Skin epidermis (tissue), 12 donors: ENCODE data around the gene TWIST2.
A peak's percentile ranks its signal among the peaks of the same experiment; 100 is the strongest.

Experiments
- H3K27ac ChIP-seq, 21 experiments: fragments of 200-600 bp; sonication (generic) in 11 of 21; one replicate each; pipeline ENCODE4 v1.5.0; 2020; ENCODE audit warnings: mild to moderate bottlenecking in 3 of 21, inconsistent platforms in 2 of 21, moderate library complexity in 2 of 21
- H3K4me3 ChIP-seq, 7 experiments: fragments of 200-600 bp; sonication (generic) in 2 of 7; one replicate each; pipeline ENCODE4 v1.5.0; 2020; ENCODE audit warnings: inconsistent platforms in 2 of 7, mild to moderate bottlenecking in 2 of 7, moderate library complexity in 1 of 7

The TWIST2 gene

DNA sequence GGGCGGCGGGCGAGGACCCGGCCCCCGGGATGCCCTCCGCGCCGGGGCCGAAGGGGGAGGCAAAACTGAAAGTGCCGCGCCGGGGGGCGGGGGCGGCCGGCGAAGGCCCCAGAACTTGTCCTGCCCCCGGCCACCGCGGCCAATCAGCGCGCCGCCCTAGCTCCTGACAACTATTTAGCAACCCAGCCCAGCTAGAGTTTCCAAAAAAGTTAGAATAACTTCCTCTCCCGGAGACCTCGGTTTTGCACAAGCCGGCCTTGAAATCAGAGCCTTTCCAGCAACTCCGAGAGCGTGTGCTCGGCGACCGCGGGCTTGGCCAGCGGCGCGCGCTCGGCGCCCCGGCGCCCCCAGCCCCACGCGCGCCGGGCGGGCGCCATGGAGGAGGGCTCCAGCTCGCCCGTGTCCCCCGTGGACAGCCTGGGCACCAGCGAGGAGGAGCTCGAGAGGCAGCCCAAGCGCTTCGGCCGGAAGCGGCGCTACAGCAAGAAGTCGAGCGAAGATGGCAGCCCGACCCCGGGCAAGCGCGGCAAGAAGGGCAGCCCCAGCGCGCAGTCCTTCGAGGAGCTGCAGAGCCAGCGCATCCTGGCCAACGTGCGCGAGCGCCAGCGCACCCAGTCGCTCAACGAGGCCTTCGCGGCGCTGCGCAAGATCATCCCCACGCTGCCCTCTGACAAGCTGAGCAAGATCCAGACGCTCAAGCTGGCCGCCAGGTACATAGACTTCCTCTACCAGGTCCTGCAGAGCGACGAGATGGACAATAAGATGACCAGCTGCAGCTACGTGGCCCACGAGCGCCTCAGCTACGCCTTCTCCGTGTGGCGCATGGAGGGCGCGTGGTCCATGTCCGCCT is at the start of gene TWIST2:
TSS of gene TWIST2 (plus strand) at position 245 of the 850 bp plus-strand sequence. CDS start at position 376, 131 bp downstream.
- H3K4me3 ChIP-seq, result peak within 1 kb of the TSS; percentile 37 to 53 (median 40)
- H3K27ac ChIP-seq, result peak within 1 kb of the TSS; percentile 28 to 94 (median 83)

DNA sequence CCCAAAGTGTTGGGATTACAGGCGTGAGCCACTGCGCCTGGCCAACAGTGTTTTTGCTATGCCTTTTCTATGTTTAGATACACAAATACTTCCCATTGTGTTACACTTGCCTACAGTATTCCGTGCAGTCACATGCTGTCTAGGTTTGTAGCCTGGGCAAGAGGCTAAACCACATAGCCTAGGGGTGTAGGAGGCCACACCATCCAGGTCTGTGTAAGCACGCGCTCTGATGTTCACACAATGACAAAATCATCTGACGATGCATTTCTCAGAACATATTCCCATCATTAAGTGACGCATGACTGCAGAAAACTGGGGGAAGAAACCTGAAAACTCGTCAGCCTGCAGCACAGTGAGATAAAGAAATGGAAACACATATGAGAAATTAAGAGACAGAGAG is 46.1 kb upstream of the TWIST2 start:
- Histone ChIP-seq H3K27ac (no peak overlapping the region), H3K4me3 (no peak overlapping the region)

DNA sequence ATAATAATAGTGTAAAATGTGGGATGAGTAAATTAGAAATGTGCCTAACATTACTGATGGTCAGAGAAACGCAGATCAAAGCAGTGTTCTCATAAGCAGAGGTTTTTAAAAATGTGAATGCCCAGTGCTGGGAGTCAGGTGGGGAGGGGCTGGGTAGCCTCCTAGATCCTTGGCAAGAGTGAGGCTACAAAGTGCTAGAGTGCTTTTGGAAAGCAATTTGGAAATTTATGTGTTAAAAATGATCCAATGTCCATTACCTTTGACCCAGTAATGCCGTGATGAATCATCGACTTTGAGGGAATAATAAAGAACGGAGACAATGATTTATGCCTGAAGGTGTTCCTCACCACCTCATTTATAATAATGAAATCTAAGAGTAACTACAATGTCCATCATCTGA is 44.9 kb upstream of the TWIST2 start:
- Histone ChIP-seq H3K4me3 (no peak overlapping the region), H3K27ac (no peak overlapping the region)

DNA sequence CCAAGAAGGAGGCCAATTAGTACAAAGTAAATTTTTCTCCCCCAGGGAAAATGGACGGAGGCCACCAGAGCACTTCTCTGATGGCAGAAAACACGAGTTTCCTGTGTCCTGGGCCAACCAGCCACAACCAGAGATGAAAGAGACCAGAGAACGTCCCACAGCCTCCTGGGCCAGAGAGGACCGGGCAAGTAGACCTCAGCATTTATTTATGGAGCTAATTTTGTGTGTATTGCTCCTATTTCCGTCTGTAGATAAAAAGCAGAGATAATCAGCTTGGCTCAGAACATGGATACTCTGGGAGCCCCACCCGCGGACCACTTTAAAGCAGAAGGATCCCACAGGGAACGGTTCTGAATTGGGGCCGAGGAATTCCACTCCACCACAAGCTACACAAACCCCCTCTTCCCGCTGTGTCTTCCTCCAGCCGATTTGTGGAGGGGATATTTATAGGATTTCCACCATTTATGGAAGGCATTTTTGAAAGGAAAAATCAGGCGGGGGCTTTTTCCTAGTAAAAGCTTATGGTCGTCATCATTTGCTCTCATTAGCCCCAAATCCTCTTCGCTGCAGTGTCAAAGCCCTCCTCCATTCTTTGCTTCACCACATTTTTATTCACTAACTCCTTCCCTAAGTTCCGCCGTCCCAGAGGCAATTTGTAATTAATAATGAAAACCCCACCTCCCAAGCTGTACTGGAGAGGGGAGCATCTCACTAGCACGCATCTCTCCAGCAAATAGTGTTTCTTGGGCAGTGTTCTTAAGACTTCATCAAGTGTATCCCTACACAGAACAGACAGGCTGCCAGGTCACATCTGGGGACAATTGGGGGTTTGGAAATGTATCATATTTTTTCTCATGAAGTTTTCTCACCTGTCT is 43.7 kb upstream of the TWIST2 start:
- Histone ChIP-seq H3K4me3 (no peak overlapping the region), H3K27ac (peak overlapping the region in 2 of 21 experiments; percentile 47 to 54)

DNA sequence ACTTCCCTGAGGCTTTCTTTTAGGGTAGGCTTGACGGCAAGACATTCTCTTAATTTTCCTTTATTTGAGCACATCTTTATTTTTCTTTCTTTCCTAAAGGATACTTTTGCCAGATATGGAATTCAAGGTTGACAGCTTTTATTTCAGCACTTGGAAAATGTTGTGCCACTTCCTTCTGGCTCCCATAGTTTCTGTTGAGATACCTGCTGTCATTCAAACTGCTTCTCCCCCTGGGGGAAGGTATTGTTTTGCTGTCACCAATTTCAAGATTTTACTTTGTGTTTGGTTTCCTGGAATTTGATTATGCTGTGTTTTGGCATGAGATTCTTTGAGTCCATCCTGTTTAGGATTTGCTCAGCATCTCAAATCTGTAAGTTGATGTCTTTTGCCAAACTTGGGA is 39.1 kb upstream of the TWIST2 start:
- H3K4me3 ChIP-seq, result no peak overlapping the region
- H3K27ac ChIP-seq, result no peak overlapping the region

DNA sequence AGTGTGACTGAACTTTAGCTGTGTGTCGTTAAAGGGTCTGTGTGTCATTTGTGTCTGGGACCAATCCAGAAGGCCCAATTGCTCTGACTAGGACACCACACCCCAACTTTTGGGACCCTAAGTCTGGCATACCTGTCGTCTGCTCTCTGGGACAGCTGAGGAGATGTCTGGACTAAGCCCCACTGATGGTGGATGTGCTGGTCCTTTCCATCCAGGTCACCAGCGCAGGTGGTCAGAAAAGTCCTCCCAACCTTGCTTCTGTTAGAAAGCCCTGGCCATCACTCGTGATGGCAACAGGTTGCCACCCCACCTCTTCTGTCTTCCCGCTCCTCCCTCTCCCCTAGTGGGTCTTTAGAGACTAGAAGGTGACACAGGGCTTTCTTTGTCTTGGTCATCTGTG is 37.6 kb upstream of the TWIST2 start:
- peak overlapping the region in 1 of 21 experiments; percentile 60 for H3K27ac ChIP-seq
- no peak overlapping the region for H3K4me3 ChIP-seq

DNA sequence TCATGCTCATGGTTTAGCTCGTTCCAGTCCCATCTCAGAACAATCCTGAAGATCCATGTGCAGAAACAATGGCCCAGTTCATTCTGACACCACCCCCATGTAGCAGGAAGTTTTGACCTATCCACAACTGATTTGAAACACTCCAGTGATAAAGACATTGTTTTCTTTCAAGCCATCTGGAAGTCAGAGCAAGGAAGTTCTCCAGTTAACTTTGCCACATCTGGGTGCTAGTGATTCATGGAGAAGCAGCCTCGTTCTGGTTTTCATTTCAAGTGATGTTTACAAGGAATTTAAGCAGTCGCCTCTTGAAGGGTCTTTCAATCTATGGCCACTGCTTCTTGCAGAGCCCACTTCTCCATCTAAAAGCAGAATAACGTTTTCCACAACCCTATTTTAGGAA is 36.6 kb upstream of the TWIST2 start:
- Histone ChIP-seq H3K27ac (peak overlapping the region in 6 of 21 experiments; percentile 21 to 60 (median 48)), H3K4me3 (no peak overlapping the region)

DNA sequence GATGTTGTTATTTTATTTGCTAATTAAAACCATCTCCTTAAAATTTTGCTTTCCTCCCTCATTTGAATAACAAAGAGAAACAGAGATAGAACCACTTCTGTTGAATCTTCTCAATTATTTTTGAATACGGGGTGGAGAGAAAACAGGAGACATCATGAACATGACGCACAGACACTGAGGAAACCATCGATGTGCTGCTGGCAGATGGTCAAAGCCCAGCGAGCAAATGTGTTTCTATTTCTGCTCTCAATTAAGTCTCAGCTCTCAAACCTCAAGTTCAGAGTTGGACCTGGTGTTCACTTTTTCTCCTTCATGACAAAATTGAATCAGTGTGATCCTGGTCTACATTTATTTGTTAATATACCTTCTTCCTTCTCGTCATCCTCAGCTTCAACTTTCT is 36.1 kb upstream of the TWIST2 start:
- Histone ChIP-seq H3K27ac (peak overlapping the region in 4 of 21 experiments; percentile 28 to 60 (median 52)), H3K4me3 (no peak overlapping the region)

DNA sequence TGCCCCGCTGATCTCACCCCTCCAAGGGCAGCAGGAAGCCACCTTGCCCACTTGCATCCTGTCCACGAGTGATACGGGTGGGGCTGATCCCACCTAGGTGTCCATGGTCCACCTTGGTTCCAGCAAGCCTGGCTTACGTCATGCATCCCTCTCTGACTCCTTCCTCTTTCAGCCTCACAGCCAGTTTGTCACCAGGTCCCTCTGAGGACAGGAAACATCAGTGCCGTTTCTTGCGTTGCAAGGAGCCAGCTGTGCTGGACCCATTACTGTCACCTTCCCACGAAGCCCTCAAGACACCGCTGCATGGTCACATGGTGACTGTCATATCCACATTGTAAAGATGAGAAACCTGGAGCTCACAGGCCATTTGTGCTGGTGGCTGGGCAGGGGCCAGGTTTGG is 34.8 kb upstream of the TWIST2 start:
- Histone ChIP-seq H3K27ac (no peak overlapping the region), H3K4me3 (no peak overlapping the region)

DNA sequence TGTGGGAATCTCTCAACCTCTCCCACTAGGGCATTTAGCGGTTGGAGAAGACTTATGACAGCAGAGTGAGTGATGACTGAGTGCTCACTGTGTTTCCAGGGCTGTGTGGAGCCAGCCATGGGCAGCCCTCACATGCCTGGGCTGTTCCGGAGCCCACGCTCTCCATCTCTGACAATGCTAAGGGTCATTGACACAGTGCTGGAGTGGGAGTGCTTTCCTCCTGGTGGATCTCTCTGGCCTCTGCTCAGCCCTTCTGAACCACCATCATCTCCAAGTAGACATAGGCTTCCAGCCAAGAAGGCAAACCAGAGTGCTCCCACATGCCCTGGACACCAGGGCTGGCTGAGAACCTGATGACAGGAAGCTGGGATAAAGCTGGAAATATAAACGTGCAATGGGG is 33.1 kb upstream of the TWIST2 start:
- H3K4me3 ChIP-seq, result no peak overlapping the region
- no peak overlapping the region for H3K27ac ChIP-seq

DNA sequence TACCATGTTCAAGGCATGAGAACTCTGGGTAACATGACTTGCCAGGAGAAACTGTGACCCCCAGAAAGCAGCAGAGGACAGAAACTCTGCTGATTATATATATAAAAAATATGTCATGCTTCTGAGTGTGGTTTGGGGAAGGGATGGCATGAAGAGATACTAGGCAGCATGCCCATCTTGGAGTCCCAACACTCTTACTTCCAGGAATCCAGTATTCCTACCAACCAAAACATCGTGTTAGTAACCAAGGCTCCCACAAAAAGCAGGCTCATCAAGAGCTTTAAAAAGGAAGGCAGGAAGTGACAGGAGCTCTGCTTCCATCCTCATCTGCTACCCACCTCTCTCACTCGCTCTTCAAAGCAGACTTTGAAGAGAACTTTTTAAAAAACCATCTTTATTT is 31.6 kb upstream of the TWIST2 start:
- no peak overlapping the region for H3K4me3 ChIP-seq
- no peak overlapping the region for H3K27ac ChIP-seq

DNA sequence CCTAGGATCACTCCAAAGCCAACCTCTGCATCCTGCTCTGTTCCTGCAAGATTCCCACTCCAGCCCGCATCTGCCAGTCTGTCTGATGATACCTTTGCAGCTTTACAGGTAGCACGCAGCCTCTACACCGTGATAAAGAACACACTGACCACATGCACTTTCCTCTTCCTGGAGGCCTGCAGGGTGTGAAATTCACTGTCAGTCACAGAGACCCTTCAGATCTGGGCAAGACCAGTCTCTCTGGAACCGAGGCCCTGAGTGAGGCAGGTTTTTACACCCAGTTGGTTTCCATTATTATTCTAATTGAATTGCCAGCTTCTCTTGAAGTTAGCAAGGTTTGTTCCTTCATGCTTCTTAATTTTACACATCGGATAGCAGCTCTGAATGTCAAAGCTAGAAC is 30.5 kb upstream of the TWIST2 start:
- H3K27ac ChIP-seq, result no peak overlapping the region
- H3K4me3 ChIP-seq, result no peak overlapping the region

DNA sequence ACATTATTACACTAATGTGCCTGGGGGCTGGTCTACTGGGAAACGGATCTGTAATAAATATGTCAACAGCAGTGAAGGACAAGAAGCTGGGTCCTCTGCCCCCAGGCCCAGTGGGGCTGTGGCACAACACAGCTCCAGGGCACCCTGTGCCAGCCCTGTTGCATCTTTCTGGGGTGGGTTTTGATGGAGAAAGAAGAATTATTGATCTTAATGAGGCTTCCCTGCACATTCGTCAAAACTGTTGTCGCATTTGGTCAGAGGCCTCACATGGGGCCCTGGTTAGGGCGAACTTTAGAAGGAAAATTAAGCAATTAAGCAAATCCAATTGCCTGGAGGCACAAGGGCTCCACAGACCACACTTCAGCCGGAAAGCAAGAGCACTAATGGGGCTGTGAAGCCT is 30.0 kb upstream of the TWIST2 start:
- Histone ChIP-seq H3K27ac (no peak overlapping the region), H3K4me3 (no peak overlapping the region)

DNA sequence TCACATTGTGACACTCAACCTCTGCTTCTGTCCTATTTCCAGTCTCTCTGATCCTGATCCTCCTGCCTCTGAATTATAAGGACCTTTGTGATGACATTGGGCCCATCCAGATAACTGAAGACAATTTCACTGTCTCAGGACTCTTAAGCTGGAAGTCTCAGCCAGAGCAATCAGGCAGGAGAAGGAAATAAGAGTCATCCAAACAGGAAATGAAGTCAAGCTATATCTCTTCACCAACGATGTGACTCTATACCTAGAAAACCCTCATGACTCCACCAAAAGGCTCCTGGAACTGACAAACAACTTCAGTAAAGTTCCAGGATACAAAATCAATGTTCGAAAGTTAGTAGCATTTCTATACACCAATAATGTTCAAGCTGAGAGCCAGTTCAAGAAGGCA is 29.3 kb upstream of the TWIST2 start:
- H3K27ac ChIP-seq, result no peak overlapping the region
- no peak overlapping the region for H3K4me3 ChIP-seq

DNA sequence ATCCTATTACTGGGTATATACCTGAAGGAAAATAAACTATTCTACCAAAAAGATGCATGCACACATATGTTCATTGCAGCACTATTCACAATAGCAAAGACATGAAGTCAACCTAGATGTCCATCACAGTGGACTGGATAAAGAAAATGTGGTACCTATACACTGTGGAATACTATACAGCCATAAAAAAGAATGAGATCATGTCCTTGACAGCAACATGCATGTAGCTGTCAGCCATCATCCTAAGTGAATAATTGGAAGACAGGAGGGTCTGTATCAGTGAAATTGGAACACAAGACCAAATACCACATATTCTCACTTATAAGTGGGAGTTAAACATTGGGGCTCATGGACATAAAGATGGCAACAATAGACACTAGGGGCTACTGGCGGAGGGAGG is 27.7 kb upstream of the TWIST2 start:
- Histone ChIP-seq H3K27ac (no peak overlapping the region), H3K4me3 (no peak overlapping the region)

DNA sequence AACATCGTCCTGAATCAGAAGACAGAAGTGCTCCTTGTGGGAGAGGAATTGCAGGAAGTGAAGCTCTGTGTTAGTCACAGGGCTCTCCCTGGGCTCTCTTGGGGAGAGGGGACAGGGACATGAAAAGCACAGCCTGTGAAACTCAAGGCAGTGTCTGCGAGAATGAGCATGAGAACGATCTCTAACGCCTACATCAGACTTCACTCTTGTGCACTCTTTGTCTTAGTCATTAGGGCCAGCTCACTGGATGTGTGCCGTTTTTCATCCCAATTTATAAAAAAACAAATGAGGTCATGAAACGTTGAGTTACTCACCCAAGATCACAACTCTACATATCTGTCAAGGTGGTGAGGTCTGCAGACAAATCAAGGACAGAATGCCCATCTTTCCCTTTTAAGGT is 27.0 kb upstream of the TWIST2 start:
- Histone ChIP-seq H3K27ac (no peak overlapping the region), H3K4me3 (no peak overlapping the region)

DNA sequence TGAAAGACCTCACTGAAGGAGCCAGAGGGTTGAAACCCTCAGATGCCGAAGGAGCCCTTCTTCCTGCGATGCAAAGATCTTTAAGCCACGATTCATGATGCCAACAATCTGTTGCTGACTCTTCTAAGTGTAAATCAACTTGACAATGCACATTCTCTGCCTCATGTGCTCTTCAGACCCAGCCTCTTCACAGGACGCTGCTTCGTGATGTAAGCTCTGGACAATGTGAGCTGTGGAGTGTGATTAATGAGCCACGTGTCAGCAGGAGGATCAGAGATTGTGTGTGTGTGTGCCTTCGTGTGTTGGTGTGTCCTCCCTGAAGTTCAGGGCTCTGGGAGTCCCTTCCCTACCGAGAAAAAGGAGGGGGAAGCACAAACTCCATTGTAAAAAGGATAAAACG is 26.5 kb upstream of the TWIST2 start:
- no peak overlapping the region for H3K27ac ChIP-seq
- H3K4me3 ChIP-seq, result no peak overlapping the region

DNA sequence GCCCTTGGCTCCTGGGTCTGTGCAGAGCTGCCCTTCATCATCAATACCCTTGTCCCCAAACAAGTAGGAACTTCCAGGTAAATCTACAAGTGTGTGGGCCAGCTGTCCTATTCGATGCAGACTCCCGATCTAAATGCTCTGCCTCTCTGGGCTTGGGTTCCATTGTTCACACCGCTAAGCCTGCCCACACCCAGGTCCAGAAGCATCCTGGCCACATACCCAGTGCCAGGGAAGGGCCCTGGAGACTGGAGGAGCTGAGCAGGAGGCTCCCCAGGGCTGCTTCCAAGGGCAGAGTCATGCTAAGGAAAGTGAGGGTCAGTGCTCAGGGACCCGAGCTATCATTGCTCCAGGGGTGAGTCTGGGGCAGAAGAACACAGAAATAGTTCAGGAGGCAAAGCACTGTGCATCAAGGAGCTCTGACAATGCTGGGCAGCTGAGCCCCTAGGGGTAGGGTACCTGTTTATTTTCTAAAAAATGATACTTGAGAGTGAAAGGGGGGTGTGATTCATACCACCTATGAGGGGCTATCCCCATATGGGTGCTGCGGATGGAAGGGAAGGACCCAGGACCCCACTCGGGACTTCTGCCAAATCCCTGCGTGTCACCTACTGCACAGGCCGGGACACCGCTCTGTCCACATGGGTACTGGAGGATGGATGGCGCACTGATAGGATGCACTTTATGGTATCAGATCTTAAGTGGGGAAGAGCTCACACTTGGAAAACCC is 25.8 kb upstream of the TWIST2 start:
- no peak overlapping the region for H3K27ac ChIP-seq

DNA sequence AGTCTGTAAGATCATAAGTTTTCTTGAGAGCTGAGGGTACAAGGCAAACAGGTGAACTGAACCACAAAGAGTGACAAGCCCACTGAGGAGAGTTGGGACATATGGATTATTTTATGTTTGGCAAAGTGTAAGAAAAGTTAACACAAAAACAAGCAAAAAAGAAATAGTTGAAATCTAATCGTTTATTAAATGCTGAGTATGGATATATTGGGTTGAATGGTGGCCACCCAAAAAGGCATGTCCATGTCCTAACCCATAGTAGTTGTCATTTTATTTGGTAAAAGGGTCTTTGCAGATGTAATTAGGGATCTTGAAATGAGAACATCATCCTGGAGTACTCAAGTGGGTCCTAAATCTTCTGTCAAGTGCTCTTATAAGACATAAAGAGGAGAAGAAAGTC is 24.9 kb upstream of the TWIST2 start:
- no peak overlapping the region for H3K4me3 ChIP-seq
- H3K27ac ChIP-seq, result no peak overlapping the region

More for the DNA sequence above, 25.8 kb upstream of the TWIST2 start:
- no peak overlapping the region for H3K4me3 ChIP-seq

DNA sequence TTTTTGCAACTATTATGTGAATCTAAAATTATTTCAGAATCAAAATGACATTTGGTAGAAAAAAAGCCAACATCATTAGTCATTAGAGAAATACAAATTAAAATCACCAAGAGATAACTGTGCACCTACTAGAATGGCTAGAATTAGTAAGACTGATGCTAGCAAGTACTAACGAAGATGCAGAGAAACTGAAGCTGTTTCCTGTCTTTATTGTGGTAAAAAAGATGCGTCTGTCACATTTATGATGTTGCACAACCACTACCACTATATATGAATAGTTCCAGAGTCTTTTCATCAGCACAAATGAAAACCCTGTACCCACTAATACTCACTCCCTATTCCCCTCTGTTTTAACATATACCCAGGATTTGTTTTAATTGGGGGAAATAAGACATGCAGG is 16.7 kb upstream of the TWIST2 start:
- H3K27ac ChIP-seq, result no peak overlapping the region
- H3K4me3 ChIP-seq, result no peak overlapping the region
